ENCODE measurements around the gene SKAP1.

GRCh38 chr17:48244814-48245213 lies 185.2 kb downstream of the SKAP1 start:
- no peak for TF ChIP-seq POLR2A (IDR thresholded peaks at IDR 0.05)
- TF ChIP-seq, protein P1, sequence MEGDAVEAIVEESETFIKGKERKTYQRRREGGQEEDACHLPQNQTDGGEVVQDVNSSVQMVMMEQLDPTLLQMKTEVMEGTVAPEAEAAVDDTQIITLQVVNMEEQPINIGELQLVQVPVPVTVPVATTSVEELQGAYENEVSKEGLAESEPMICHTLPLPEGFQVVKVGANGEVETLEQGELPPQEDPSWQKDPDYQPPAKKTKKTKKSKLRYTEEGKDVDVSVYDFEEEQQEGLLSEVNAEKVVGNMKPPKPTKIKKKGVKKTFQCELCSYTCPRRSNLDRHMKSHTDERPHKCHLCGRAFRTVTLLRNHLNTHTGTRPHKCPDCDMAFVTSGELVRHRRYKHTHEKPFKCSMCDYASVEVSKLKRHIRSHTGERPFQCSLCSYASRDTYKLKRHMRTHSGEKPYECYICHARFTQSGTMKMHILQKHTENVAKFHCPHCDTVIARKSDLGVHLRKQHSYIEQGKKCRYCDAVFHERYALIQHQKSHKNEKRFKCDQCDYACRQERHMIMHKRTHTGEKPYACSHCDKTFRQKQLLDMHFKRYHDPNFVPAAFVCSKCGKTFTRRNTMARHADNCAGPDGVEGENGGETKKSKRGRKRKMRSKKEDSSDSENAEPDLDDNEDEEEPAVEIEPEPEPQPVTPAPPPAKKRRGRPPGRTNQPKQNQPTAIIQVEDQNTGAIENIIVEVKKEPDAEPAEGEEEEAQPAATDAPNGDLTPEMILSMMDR (IDR thresholded peaks at IDR 0.05 in 8 of 11, conservative IDR thresholded peaks at IDR 0.05 in 3 of 11) = no peak
- TF ChIP-seq POLR2AphosphoS5 (IDR thresholded peaks at IDR 0.05) = no peak
